DND-41 (cell line): Measurements from ENCODE around the gene TAAR6.

ENCODE experiments used
- ATAC-seq: fragments of 200-7000 bp; cut with Tn5 transposase; 3 replicates; pipeline ENCODE4 v1.9.1; 2021; ENCODE audit warnings: low read depth; ENCODE audit not compliant: insufficient read depth
- DNase-seq: peaks from one replicate; pipeline ENCODE4 v3.0.0-alpha.2; 2020
- H2AFZ ChIP-seq: 2 replicates; pipeline ENCODE4 v1.6.0; 2012; ENCODE audit warnings: low read depth, low read length
- H3K27ac ChIP-seq: 2 replicates; pipeline ENCODE4 v1.5.1; 2012; ENCODE audit warnings: low read length, inconsistent platforms
- H3K27me3 ChIP-seq: fragments of 200-600 bp; sonication (generic); 2 replicates; pipeline ENCODE4 v1.6.0; 2012; ENCODE audit warnings: low read length, mild to moderate bottlenecking, inconsistent platforms; ENCODE audit not compliant: insufficient read depth, poor library complexity
- H3K36me3 ChIP-seq: 2 replicates; pipeline ENCODE4 v1.5.1; 2012; ENCODE audit warnings: low read length, inconsistent platforms; ENCODE audit not compliant: insufficient read depth
- H3K4me1 ChIP-seq: 2 replicates; pipeline ENCODE4 v1.5.1; 2012; ENCODE audit warnings: mild to moderate bottlenecking, low read length; ENCODE audit not compliant: insufficient read depth
- H3K4me2 ChIP-seq: 2 replicates; pipeline ENCODE4 v1.6.0; 2012; ENCODE audit warnings: mild to moderate bottlenecking, moderate library complexity, low read length, inconsistent platforms; ENCODE audit not compliant: insufficient read depth
- H3K4me3 ChIP-seq, 2 experiments: fragments of 200-600 bp in 1 of 2; shearing (Covaris generic) in 1 of 2; 2 replicates each; pipeline ENCODE4 v1.5.1; 2012 to 2016; ENCODE audit warnings: inconsistent platforms in 2 of 2, low read length in 2 of 2, mild to moderate bottlenecking in 2 of 2, low read depth in 1 of 2, moderate library complexity in 1 of 2
- H3K79me2 ChIP-seq: 2 replicates; pipeline ENCODE4 v1.6.0; 2012; ENCODE audit warnings: low read length, inconsistent platforms; ENCODE audit not compliant: insufficient read depth
- H3K9ac ChIP-seq: 2 replicates; pipeline ENCODE4 v1.6.0; 2012; ENCODE audit warnings: low read depth, mild to moderate bottlenecking, inconsistent platforms, low read length, moderate library complexity
- H3K9me3 ChIP-seq: 2 replicates; pipeline ENCODE4 v1.5.1; 2012; ENCODE audit warnings: low read length, moderate library complexity, mild to moderate bottlenecking, inconsistent platforms; ENCODE audit not compliant: insufficient read depth, severe bottlenecking
- H4K20me1 ChIP-seq: 2 replicates; pipeline ENCODE4 v1.6.0; 2012; ENCODE audit warnings: low read length; ENCODE audit not compliant: insufficient read depth
- EZH2 ChIP-seq: IDR thresholded peaks from 3 replicates; pipeline ENCODE4 v1.6.1; 2012; ENCODE audit warnings: borderline replicate concordance, low read depth, mild to moderate bottlenecking, moderate library complexity, low read length, inconsistent platforms; ENCODE audit not compliant: severe bottlenecking
- TF ChIP-seq, protein P1 (sequence below): IDR thresholded peaks from 2 replicates; pipeline ENCODE4 v1.5.1; 2012; ENCODE audit warnings: borderline replicate concordance, low read length, moderate library complexity, mild to moderate bottlenecking; ENCODE audit not compliant: poor library complexity, severe bottlenecking; ENCODE audit errors: extremely low read depth

Gene TAAR6, protein sequence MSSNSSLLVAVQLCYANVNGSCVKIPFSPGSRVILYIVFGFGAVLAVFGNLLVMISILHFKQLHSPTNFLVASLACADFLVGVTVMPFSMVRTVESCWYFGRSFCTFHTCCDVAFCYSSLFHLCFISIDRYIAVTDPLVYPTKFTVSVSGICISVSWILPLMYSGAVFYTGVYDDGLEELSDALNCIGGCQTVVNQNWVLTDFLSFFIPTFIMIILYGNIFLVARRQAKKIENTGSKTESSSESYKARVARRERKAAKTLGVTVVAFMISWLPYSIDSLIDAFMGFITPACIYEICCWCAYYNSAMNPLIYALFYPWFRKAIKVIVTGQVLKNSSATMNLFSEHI

DNA sequence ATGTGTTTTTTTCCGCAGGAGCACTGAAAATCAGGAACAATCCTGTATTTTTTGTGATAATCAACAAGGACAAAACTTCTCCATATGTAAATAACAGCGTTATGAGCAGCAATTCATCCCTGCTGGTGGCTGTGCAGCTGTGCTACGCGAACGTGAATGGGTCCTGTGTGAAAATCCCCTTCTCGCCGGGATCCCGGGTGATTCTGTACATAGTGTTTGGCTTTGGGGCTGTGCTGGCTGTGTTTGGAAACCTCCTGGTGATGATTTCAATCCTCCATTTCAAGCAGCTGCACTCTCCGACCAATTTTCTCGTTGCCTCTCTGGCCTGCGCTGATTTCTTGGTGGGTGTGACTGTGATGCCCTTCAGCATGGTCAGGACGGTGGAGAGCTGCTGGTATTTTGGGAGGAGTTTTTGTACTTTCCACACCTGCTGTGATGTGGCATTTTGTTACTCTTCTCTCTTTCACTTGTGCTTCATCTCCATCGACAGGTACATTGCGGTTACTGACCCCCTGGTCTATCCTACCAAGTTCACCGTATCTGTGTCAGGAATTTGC, at the start of gene TAAR6:
TAAR6 (plus strand) TSS at position 102 of the 557 bp plus-strand sequence; CDS start at position 102, 0 bp downstream.
- no peak within 1 kb of the TSS for H3K27ac ChIP-seq
- H3K79me2 ChIP-seq = no peaks in the 10 kb centered on the region
- H3K9me3 ChIP-seq = no peaks in the 10 kb centered on the region
- no peak within 1 kb of the TSS for H3K4me3 ChIP-seq
- H3K9ac ChIP-seq = no peak within 1 kb of the TSS
- TF ChIP-seq, protein P1, sequence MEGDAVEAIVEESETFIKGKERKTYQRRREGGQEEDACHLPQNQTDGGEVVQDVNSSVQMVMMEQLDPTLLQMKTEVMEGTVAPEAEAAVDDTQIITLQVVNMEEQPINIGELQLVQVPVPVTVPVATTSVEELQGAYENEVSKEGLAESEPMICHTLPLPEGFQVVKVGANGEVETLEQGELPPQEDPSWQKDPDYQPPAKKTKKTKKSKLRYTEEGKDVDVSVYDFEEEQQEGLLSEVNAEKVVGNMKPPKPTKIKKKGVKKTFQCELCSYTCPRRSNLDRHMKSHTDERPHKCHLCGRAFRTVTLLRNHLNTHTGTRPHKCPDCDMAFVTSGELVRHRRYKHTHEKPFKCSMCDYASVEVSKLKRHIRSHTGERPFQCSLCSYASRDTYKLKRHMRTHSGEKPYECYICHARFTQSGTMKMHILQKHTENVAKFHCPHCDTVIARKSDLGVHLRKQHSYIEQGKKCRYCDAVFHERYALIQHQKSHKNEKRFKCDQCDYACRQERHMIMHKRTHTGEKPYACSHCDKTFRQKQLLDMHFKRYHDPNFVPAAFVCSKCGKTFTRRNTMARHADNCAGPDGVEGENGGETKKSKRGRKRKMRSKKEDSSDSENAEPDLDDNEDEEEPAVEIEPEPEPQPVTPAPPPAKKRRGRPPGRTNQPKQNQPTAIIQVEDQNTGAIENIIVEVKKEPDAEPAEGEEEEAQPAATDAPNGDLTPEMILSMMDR = no peak
- TF ChIP-seq EZH2 = no peak
- no peak for DNase-seq
- H4K20me1 ChIP-seq = no peaks in the 10 kb centered on the region
- no peak within 1 kb of the TSS for H2AFZ ChIP-seq
- no peaks in the 10 kb centered on the region for H3K4me1 ChIP-seq
- no peak within 1 kb of the TSS for H3K4me2 ChIP-seq
- H3K36me3 ChIP-seq = no peaks in the 10 kb centered on the region
- no peak for ATAC-seq
- H3K27me3 ChIP-seq = no peaks in the 10 kb centered on the region

DNA sequence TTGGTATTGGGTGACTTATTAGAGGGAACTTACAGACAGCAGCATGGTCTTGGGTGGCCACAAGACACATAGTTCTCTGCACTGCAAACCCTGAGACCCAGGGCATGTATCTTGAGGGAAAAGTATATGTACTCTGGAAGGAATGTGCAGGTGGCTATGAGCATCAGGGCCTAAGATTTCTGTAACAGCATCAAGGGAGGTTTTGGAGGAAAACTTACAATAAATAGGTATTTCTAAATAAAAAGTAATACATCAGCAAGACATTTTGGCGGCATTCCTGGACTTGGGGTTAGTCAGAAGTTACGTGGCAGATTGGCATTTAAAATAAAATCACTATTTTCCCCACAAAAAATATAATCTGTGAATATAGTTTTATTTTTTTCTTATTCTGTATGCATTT, 49.2 kb upstream of the TAAR6 start:
- no peaks in the 10 kb centered on the region for H3K9me3 ChIP-seq
- no peak overlapping the region for H2AFZ ChIP-seq
- H3K4me2 ChIP-seq = no peak overlapping the region
- H3K9ac ChIP-seq = no peak overlapping the region
- no peaks in the 10 kb centered on the region for H3K4me1 ChIP-seq
- peaks cover 14% of the 10 kb centered on the region for H3K27me3 ChIP-seq
- H3K27ac ChIP-seq = no peak overlapping the region
- DNase-seq (no peak), ATAC-seq (no peak)
- H3K79me2 ChIP-seq = no peaks in the 10 kb centered on the region
- H3K36me3 ChIP-seq = no peaks in the 10 kb centered on the region
- H4K20me1 ChIP-seq = no peaks in the 10 kb centered on the region
- TF ChIP-seq EZH2 = no peak
- H3K4me3 ChIP-seq = no peak overlapping the region

DNA sequence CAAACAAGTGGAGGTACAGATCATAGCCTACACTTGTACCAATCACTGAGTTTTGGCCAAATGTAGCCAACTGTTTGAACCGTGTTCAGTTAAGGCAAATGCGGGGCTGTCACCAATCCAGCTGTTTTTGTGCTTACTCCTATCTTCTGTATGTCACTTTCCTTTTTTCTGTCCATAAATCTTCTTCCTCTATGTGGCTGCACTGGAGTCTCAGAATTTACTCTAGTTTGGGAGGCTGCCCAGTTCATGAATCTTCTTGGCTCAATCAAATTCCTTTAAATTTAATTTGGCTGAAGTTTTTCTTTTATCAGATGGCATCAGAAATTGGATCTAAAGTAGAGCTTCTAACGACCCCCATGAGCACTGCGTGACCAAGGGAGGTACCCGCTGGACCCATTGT, 45.5 kb upstream of the TAAR6 start:
- Histone ChIP-seq H2AFZ (no peak overlapping the region), H3K79me2 (no peaks in the 10 kb centered on the region), H3K9me3 (no peaks in the 10 kb centered on the region), H3K4me3 (no peak overlapping the region), H3K36me3 (no peaks in the 10 kb centered on the region), H4K20me1 (no peaks in the 10 kb centered on the region), H3K27me3 (peaks cover 3% of the 10 kb centered on the region), H3K4me1 (no peaks in the 10 kb centered on the region), H3K9ac (no peak overlapping the region), H3K4me2 (no peak overlapping the region), H3K27ac (no peak overlapping the region)
- DNase-seq (no peak), ATAC-seq (no peak)
- TF ChIP-seq EZH2 = no peak
- TF ChIP-seq, protein P1 = no peak

GRCh38 chr6:132525866-132526265, 44.3 kb upstream of the TAAR6 start:
- Histone ChIP-seq H3K27ac (no peak overlapping the region), H3K9ac (no peak overlapping the region), H2AFZ (no peak overlapping the region), H3K36me3 (no peaks in the 10 kb centered on the region), H3K9me3 (no peaks in the 10 kb centered on the region), H3K4me1 (no peaks in the 10 kb centered on the region), H3K4me3 (no peak overlapping the region), H4K20me1 (no peaks in the 10 kb centered on the region), H3K27me3 (peaks cover 3% of the 10 kb centered on the region), H3K4me2 (no peak overlapping the region), H3K79me2 (no peaks in the 10 kb centered on the region)
- ATAC-seq (no peak), DNase-seq (no peak)
- TF ChIP-seq, protein P1 = no peak
- no peak for TF ChIP-seq EZH2
